Spleen (tissue), 7 donors: ENCODE measurements around the gene SDK2.

Experiments used
- CTCF ChIP-seq, 11 experiments: fragments of 200-600 bp in 7 of 11; fragments of 450-650 bp in 4 of 11; sonication (generic) in 4 of 11; IDR thresholded peaks in 8 of 11; conservative IDR thresholded peaks in 3 of 11; 1 replicate in 7 of 11; 2 replicates in 4 of 11; pipeline versions ENCODE4 v1.4.0 to v1.8.0; 2016 to 2021; ENCODE audit warnings: antibody characterized with exemption in 11 of 11, inconsistent platforms in 4 of 11, mild to moderate bottlenecking in 1 of 11
- POLR2AphosphoS5 ChIP-seq, 3 donors: sonication (generic); formaldehyde crosslinking; IDR thresholded peaks; one replicate each; pipeline ENCODE4 v1.5.1; 2017; ENCODE audit warnings: antibody characterized with exemption in 3 of 3
- donor health status: DM: no; HTN: no; CAD: no; lungs with moderate emphysema.
- donor health status: DM: no; HTN: no; CAD: no.
- donor health status: DM: no; HTN: no; CAD: no.

GRCh38 chr17:73365906-73366623, 278.2 kb downstream of the SDK2 start:
- TF ChIP-seq CTCF (IDR thresholded peaks at IDR 0.05 in 8 of 11, conservative IDR thresholded peaks at IDR 0.05 in 3 of 11) (no peak), POLR2AphosphoS5 (IDR thresholded peaks at IDR 0.05) (peak; percentile 68 to 82 (median 80))
